DND-41 (cell line): ENCODE measurements around the gene EYS.

Experiments used
- EZH2 ChIP-seq: IDR thresholded peaks from 3 replicates; pipeline ENCODE4 v1.6.1; 2012; ENCODE audit warnings: borderline replicate concordance, low read depth, mild to moderate bottlenecking, moderate library complexity, low read length, inconsistent platforms; ENCODE audit not compliant: severe bottlenecking
- TF ChIP-seq, protein P1 (sequence below): IDR thresholded peaks from 2 replicates; pipeline ENCODE4 v1.5.1; 2012; ENCODE audit warnings: borderline replicate concordance, low read length, moderate library complexity, mild to moderate bottlenecking; ENCODE audit not compliant: poor library complexity, severe bottlenecking; ENCODE audit errors: extremely low read depth

- TF ChIP-seq, protein P1, sequence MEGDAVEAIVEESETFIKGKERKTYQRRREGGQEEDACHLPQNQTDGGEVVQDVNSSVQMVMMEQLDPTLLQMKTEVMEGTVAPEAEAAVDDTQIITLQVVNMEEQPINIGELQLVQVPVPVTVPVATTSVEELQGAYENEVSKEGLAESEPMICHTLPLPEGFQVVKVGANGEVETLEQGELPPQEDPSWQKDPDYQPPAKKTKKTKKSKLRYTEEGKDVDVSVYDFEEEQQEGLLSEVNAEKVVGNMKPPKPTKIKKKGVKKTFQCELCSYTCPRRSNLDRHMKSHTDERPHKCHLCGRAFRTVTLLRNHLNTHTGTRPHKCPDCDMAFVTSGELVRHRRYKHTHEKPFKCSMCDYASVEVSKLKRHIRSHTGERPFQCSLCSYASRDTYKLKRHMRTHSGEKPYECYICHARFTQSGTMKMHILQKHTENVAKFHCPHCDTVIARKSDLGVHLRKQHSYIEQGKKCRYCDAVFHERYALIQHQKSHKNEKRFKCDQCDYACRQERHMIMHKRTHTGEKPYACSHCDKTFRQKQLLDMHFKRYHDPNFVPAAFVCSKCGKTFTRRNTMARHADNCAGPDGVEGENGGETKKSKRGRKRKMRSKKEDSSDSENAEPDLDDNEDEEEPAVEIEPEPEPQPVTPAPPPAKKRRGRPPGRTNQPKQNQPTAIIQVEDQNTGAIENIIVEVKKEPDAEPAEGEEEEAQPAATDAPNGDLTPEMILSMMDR: no peak
- TF ChIP-seq EZH2: no peak
These were observed 1452.0 kb downstream of the EYS start for GRCh38 chr6:64255000-64255399.
